HG02885 (cell line): ENCODE data around the gene PCDH9.

ENCODE experiments used
- ATAC-seq: cut with Tn5 transposase; IDR thresholded peaks from one replicate; pipeline ENCODE4 v1.9.1; 2021; ENCODE audit warnings: mild to moderate bottlenecking; ENCODE audit not compliant: unreplicated experiment, poor library complexity

Gene PCDH9

DNA sequence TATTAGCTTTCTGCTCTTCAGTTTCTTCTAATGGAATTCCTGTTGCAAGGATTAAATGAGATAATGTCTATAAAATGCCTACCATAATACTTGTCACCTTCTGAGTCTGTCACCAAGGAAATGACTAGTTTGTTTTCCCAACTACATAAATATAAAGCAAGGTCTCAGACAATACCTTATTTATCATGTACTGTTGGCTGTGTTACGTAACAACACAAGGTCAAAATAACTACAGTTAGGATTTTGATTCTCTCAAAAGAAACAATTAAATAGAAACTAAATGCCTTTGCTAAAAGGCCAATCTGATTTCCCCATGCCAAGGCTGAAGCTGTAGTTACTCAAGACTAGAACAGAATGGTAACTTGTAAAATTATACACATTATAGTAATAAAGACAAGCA is 134.5 kb downstream of the PCDH9 start:
- ATAC-seq, result no peak

DNA sequence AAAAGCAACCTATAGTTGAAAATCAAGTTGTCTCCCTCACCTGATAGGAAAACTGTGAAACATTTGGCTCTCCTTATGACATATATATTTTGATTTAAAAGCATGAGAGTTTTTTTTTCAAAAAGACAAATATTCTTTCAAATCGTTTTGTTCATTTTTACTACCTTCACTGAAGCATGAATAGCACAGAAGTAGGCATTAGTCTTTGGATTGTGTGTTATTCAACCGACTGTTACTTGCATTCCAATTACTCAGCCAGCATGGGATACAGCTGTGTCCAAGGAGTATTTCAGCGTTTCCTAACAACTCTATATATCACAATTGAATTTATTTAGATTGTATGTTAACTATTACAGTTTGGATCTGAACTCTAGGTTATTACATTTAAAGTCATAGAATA is 135.2 kb downstream of the PCDH9 start:
- ATAC-seq, result no peak

DNA sequence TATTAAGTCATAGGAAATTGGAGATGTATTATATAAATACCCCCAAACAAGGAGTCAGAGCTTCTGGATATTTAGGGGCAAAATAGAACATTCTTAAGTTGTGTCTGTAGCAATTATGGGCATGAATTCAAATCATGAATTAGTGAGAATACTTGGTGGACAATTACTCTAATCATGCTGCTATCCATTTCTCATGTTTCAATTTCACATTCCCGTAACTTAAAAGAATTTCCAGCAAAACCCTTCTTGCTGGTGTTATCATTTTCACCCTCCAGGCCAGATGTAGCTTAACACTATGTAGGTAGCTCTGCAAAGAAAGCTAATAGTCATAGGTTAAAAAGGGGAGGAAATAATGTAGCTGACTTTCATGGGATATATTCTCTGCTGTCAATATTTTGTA is 136.1 kb downstream of the PCDH9 start:
- ATAC-seq, result no peak

DNA sequence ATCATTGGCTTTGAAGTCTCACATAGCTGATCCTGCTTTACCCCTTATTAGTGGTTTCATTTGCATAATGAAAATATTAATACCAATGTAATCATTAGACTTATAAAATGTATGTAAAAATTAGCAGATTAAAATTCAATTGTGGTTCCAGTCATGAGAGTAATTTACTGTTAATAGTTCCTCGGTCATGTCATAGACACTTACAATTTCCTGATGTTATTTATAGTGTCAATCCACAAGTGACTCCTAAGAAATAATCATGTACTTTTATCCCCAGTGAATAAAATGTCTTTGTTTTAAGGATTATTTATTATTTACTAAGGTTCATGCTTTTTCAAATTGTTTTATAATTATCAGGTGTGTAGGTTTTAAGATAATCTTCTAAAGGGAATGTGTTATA is 138.5 kb downstream of the PCDH9 start:
- ATAC-seq, result no peak

DNA sequence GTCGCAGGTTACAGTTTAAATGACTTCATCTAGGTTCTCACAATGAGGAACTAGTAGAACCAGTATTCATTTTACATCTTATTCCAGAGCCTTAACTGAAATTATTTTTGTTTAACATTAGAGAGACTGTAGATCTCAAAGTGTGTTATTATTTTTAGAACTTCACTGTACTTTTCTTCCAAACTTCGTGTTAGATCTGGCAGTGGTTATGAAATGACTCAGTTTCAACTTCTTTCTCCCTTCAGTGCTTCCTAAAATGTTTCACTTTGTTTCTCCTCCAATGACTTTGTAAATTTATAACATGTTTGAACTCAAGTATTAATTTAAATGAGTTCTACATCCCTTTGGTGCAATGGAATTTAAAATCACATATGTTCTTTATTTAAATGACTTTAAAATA is 139.3 kb downstream of the PCDH9 start:
- no peak for ATAC-seq

DNA sequence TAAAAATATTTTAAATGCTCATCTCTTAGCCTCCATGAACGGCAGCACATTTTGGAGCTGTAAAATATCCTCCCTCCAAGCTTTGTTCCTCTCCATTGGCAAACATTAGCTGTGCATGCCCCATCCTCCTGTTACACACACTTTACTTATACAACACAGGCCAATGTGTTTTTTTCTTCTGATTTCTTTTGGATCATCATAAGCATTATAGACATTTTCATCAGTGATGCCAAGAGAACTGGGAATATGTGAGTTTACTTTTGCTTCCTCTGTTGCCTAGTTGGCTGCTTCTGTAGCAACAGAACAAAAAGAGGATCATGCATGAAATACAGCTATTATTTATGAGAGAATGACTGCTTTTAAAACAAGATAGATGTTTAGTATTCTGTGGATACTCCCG is 142.6 kb downstream of the PCDH9 start:
- no peak for ATAC-seq

DNA sequence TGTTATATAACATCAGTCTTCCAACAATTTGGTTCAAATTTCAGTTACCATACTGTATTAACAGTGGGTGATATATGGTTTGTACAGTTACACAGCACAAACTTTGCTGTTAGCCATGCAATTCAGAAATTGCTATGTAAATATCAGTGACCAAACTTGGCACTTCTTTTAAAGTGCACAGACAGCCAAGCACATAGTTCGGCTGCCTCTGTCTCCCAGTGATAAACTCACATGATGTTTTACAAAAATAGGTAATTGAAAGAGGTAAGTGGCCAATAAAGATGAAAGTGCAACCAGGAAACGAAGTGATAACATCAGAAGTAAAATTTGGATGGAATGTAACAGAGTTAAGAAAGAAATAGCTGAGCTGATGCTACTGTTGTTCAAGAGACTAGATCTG is 143.9 kb downstream of the PCDH9 start:
- ATAC-seq, result no peak

DNA sequence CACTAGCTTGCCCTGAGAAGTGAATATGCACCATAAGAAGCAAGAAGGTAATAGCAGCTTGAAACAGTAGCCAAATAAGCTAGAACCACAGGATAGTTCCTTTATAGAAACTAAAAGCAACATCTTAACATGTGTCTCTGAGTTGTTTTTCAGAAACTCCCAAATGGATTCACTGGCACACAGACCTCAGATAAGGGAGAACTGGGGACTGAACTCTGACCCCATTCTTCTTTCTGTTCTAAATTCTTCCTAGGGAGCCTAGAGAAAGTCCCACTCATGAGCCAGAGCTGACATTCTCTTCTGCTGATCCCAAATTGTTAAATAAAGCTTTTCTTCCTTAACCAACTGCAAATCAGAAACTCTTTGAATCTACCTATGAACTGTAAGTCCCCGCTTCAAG is 146.1 kb downstream of the PCDH9 start:
- ATAC-seq, result no peak

DNA sequence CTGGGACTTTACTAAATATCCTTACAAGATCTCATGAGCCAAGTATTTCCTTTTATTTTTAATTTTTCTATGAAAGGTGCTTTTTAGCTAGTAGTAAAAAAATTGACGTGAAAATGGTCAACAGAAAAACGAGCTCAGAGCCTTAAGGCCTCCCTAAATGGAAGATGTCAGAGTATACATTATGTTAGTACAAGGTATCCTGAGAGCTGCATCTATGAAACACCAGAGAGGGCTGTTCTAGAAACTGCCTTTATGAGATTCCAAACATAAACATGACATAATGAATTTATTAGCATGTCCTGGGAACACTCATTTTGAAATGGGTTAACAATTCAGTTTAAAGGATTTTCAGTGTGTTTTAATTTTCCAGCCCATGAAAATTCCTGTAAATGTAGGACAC is 146.6 kb downstream of the PCDH9 start:
- no peak for ATAC-seq

DNA sequence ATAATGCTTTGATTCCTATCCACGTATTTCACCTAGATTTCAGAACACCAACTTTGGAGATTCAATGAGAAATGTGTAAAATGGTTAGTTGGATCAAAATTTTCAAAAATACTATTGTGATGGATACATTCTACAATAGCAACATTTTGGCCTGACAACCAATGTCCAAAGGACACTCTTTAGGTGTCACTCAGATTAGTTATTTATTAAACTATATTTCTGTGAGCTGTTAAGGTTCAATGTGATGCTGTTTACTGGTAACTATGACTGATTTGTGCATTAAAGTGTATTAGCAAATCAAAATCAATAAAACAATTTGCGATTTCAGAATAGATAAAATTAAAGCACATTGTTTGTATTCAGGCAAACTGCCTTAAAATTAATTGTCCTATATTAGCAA is 149.8 kb downstream of the PCDH9 start:
- no peak for ATAC-seq

DNA sequence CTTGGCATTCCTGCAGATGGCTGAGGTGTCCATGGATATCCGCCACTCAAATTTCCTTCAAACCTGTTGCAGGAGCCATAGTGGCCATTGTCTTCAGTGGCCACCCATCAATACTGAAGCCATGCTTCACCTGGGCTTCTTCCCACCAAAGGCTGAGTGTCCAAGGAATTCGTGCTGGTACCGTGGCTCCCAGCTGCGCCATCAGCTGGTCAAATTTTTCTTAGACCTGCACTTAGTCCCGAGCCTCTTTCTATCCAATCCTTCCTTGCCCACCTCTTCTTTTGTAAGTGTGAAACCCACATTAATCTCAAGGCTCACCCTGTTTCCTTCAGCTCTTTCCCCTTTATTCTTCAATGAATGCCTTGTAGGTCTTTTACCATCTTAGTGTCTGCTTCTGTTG is 152.1 kb downstream of the PCDH9 start:
- ATAC-seq, result no peak

DNA sequence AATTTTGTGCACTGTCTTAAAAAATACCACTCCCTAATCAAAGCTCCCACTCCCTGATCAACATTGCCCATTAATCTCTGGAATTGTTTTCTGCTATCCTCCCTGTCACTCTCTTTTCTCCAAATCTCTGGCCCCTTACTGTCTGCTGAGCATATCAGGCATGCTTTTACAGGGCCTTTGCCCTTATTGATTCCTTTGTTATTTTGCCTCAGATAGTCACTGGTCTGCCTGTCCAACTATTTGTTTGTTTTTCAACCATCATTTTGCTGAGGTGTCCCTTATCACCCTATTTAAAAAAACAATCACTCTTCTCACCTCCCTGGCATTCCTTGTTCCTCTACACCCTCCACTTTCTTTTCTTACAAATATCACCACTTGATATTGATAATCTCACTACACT is 153.0 kb downstream of the PCDH9 start:
- no peak for ATAC-seq

DNA sequence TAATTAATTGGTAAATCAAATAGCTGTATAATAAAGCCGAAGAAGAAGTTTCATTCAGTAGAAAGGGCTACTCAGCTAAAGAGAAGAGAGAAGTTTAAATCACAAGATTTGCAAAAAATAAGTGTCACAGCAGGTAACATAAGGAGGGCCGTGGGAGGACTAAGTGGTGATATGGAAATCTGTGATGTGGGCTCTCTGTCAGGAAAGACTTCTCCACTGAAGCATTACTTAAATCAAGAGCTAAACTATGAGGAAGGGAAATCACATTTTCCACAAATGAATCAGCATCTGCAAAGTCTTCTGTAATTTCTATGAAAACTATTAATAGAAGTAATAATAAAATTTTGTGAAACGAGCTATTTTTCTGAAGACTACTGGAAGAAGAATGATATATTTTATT is 153.8 kb downstream of the PCDH9 start:
- ATAC-seq, result no peak

DNA sequence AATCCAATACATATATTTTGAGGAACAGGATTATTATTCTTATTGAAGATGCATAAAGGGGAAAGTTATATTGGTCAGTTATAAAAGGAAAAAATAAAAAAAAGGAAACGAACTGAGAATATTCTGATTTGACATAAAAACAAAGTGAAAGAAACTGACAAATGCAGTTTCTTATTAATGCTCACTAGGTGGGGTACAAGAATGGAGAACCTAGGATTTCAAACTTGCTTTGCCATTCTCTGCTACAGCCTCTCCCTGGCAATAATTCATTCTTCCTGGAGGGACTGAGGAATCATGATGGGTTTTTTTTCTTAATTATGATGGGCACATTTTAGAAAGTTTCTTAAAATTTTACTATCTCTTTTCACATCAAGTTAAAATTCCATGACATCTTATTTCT is 154.9 kb downstream of the PCDH9 start:
- no peak for ATAC-seq

DNA sequence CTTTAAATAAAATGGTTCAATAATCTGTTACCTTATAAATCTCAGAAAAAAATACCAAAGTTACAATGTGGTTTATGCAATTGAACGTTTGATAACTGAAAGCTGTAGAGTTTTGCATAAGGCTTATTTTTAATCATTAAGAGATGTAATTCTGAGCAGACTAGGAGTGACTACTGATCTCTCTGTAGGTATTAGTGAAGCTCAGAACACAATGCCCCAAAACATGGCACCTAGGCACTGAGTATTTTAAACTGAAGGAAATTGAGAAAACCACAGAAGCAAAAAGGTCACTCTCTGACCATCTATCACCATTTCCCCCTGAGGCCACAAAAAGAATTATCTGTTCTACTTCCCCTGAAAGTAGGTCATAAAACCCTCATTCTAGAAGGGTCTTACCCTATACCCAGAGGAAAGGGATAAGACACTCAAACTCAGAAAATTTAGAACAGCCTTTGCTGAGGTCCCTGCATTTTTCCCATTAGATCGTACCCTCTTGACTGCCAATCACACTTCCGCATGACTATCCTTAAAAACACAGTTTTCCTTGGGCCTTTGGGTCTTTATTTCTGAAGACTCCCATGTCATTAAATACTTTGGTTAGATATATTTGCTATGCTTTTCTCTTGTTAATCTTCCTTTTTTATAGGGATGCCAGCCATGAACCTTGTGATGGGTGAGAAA is 158.1 kb downstream of the PCDH9 start:
- ATAC-seq, result no peak

DNA sequence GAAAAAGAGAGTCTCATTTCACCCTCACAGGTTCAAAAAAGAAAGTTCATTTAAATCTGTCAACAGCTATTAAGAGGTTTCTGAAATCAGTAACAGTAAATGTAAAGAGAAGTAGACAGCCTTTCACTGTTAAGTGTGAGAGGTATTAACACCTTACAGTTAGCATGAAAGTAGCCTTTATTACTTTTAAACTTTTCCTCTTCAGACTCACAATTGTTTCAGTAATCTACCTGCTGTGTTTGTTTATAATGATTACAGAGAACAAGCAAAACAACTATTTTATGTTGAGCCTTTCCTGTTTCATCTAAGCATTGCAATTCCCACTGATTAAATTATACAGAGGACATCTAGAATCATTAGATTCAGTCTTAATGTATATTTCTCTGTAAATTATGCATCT is 159.8 kb downstream of the PCDH9 start:
- ATAC-seq, result no peak

DNA sequence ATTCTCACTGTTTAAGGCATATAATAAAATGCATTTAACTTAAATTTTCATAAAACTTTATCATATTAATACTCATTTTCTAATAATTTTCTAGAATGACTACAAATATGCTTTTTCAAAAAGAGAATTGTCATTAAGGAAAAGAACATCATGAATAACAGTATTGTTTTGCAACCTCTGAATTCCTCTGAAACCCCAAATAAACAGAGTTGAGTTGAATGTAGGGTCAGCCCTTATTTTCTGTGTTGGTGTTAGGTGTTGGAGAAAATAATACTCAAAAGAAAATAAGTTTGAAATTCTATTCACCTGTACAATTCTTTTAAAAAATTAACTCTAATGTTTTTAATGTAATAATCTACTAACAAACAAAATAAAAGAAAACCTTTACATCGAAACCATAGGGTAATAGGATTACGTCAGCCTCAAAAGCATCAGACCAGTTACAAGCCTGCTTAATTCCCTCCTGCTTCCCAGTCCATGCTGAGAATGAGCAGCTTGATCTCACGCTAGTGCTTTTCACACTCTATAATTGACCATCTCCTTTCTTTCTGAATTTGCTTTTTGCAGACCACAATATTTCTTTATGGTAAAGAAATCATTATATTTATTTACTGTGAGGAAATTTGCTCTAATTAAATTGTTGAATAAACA is 160.9 kb downstream of the PCDH9 start:
- ATAC-seq, result no peak

DNA sequence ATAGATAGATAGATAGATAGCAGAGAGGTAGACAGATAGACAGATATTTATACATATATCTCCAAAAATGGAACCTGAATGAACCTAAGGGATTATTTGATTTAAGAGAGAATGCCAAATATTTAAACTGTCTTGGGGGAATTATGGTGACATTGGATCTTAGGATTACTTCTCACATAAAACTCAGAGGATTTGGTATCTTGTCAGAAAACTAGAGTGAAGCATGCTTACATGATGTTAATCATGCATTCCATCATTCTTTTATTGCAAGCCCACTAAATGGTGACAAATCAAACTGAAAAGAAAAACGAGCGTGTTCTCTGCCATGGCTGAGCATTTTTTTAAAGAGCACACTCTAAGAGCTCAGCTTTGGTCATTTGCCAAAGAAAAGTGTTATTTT is 165.2 kb downstream of the PCDH9 start:
- ATAC-seq, result no peak

DNA sequence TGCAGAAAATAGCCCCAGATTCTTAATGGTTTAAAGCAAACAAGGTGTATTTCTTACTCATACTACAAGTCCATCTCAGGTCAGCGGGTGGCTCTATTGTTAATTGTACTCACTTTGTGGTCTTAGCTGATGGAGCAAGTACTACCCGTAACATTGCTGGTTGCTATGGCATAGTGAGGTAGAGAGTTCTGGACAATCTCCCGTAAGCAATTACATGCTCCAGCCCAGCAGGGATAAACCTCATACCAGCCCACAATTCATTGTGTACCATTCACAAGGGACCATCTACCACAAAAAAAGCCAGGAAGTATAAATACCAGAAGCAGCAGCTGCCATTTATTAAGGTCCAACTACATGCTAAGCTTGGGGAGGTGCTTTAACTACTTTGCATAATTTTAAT is 167.1 kb downstream of the PCDH9 start:
- ATAC-seq, result no peak

DNA sequence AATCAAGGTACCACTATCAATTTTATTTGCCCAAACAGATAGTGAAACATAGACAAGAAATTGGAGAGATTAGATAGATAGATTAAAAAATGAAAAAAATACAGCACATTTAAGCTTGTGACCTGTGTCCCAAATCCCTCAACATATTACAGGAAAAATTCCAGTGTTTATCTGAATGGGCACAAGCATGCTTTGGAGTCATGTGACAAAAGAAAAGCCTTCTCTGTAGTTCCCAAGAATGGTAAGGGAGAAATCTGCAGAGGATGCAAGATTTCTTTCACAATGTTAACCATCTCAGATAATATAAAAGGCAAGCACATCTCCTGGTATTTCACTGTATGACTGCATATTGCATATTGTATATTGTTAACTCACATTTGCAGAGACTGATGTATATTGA is 168.0 kb downstream of the PCDH9 start:
- ATAC-seq, result no peak

DNA sequence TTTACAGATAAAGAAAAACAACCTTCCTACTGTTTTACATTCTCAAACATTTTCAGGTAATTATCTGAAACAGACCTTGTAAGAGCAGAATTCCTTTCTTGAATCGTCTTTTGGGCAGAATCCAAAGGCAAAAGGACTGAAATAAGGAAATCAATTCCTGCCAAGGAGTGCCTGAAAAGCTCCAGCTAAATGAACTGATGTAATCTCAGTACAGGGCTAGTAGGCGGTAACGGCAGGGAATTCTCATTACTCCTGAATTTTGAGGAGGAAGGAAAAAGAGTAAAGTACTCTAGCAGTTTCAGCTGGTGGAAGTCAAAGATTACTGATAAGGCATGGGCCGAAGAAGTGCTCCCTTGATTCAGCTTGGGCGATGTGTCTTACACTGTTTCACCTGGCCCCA is 168.4 kb downstream of the PCDH9 start:
- ATAC-seq, result no peak
